Liver (tissue), 9 donors: ENCODE results near the gene ARNT2. TPM values are rescaled to one million over a fixed set of nuclear protein-coding genes. Genes with fewer than 3 reads are reported as not detected.
A peak's percentile ranks its signal among the peaks of the same experiment; 100 is the strongest.

Experiments used
- DNase-seq: peaks from one replicate; pipeline ENCODE4 v3.0.0-alpha.2; 2017; ENCODE audit warnings: low spot score
- H3K27ac ChIP-seq, 2 donors: one replicate each; pipeline ENCODE4 v1.7.0; 2013; ENCODE audit warnings: inconsistent platforms in 2 of 2, low read length in 2 of 2, control low read depth in 1 of 2, low read depth in 1 of 2, mild to moderate bottlenecking in 1 of 2
- H3K27me3 ChIP-seq, 4 donors: one replicate each; pipeline versions ENCODE4 v1.6.1 to v1.7.0; 2013; ENCODE audit warnings: low read length in 3 of 4, inconsistent platforms in 1 of 4, mild to moderate bottlenecking in 1 of 4, moderate library complexity in 1 of 4; ENCODE audit not compliant: control insufficient read depth in 4 of 4, insufficient read depth in 4 of 4
- H3K36me3 ChIP-seq, 4 donors: one replicate each; pipeline versions ENCODE4 v1.6.1 to v1.7.0; 2013; ENCODE audit warnings: low read length in 3 of 4, mild to moderate bottlenecking in 3 of 4, low read depth in 1 of 4, moderate library complexity in 1 of 4; ENCODE audit not compliant: control insufficient read depth in 4 of 4, insufficient read depth in 3 of 4
- H3K4me1 ChIP-seq, 4 donors: one replicate each; pipeline versions ENCODE4 v1.6.1 to v1.7.0; 2013; ENCODE audit warnings: low read length in 3 of 4, mild to moderate bottlenecking in 3 of 4, moderate library complexity in 1 of 4; ENCODE audit not compliant: control insufficient read depth in 4 of 4, insufficient read depth in 4 of 4
- H3K4me3 ChIP-seq, 3 donors: one replicate each; pipeline versions ENCODE4 v1.6.1 to v1.7.0; 2013; ENCODE audit warnings: low read length in 3 of 3, control low read depth in 1 of 3, low read depth in 1 of 3, mild to moderate bottlenecking in 1 of 3
- H3K9ac ChIP-seq, 2 donors: one replicate each; pipeline ENCODE4 v1.7.0; 2013; ENCODE audit warnings: low read length in 2 of 2, mild to moderate bottlenecking in 2 of 2, moderate library complexity in 2 of 2, control low read depth in 1 of 2, low read depth in 1 of 2
- H3K9me3 ChIP-seq, 4 donors: one replicate each; pipeline versions ENCODE4 v1.6.1 to v1.7.0; 2013; ENCODE audit warnings: low read length in 3 of 4; ENCODE audit not compliant: control insufficient read depth in 4 of 4
- CTCF ChIP-seq: fragments of 150-350 bp; IDR thresholded peaks from 2 replicates; pipeline ENCODE4 v1.5.1; 2017; ENCODE audit warnings: improper control_type of control experiment, low read depth, low read length; ENCODE audit not compliant: missing input control
- EGR1 ChIP-seq, 2 donors: IDR thresholded peaks; 2 replicates each; pipeline ENCODE4 v1.6.1; 2016 to 2018; ENCODE audit warnings: antibody characterized with exemption in 2 of 2, low read depth in 2 of 2
- GABPA ChIP-seq, 2 donors: IDR thresholded peaks in 1 of 2; conservative IDR thresholded peaks in 1 of 2; 2 replicates each; pipeline ENCODE4 v1.6.1; 2016; ENCODE audit warnings: antibody characterized with exemption in 2 of 2, mild to moderate bottlenecking in 1 of 2, moderate library complexity in 1 of 2
- HNF4A ChIP-seq, 2 donors: conservative IDR thresholded peaks; 2 replicates each; pipeline ENCODE4 v1.6.1; 2016; ENCODE audit warnings: antibody characterized with exemption in 2 of 2, mild to moderate bottlenecking in 2 of 2
- JUND ChIP-seq, 2 donors: IDR thresholded peaks; 2 replicates each; pipeline ENCODE4 v1.6.1; 2016; ENCODE audit warnings: antibody characterized with exemption in 2 of 2
- MAX ChIP-seq: IDR thresholded peaks from 2 replicates; pipeline ENCODE4 v1.6.1; 2016; ENCODE audit warnings: antibody characterized with exemption
- NR2F2 ChIP-seq: IDR thresholded peaks from 2 replicates; pipeline ENCODE4 v1.6.1; 2016; ENCODE audit warnings: antibody characterized with exemption
- RAD21 ChIP-seq, 2 donors: IDR thresholded peaks; 2 replicates each; pipeline ENCODE4 v1.6.1; 2016; ENCODE audit warnings: antibody characterized with exemption in 2 of 2, mild to moderate bottlenecking in 2 of 2
- REST ChIP-seq: IDR thresholded peaks from 2 replicates; pipeline ENCODE4 v1.6.1; 2016; ENCODE audit warnings: antibody characterized with exemption, mild to moderate bottlenecking
- RXRA ChIP-seq, 2 donors: IDR thresholded peaks; 2 replicates each; pipeline ENCODE4 v1.6.1; 2017 to 2018; ENCODE audit warnings: antibody characterized with exemption in 2 of 2, mild to moderate bottlenecking in 1 of 2
- TAF1 ChIP-seq: conservative IDR thresholded peaks from 2 replicates; pipeline ENCODE4 v1.6.1; 2016; ENCODE audit warnings: antibody characterized with exemption, mild to moderate bottlenecking
- WGBS: extraction: QIAGEN DNeasy Blood & Tissue Kit; methylation state at CpG from one replicate; pipeline ENCODE4 v1.1.7; 2013; 5-methylcytosine and 5-hydroxymethylcytosine counted together
- polyA plus RNA-seq, 2 donors: library from polyadenylated mRNA; stranded (reverse) in 1 of 2; unstranded in 1 of 2; fragments of 200-250 nt in 1 of 2; fragments of >200 nt in 1 of 2; fragmentation: Nextera tagmentation in 1 of 2; extraction: Ambion mirVana in 1 of 2; gene quantifications; one replicate each; pipeline versions ENCODE4 v1.2.1 to v1.2.3, GENCODE V29; 2013 to 2015
- total RNA-seq, 2 donors: library from RNA; depleted of rRNA; stranded (reverse); fragments of >200 nt; gene quantifications; one replicate each; pipeline ENCODE4 v1.2.3, GENCODE V29; 2014
- donor health status: healthy.
- donor health status: healthy.
- donor health status: healthy.
- donor health status: healthy.
- donor health status: healthy.

Gene ARNT2
- total and polyA plus RNA-seq, 4 donors, result 0.17 to 0.92 (median 0.54) TPM

GRCh38 chr15:80452166-80452565, 48.0 kb downstream of the ARNT2 start (continued):
- TF ChIP-seq NR2F2 (no peak), JUND (IDR thresholded peaks at IDR 0.05) (no peak), RXRA (IDR thresholded peaks at IDR 0.05) (no peak)

GRCh38 chr15:80455051-80455648, 51.0 kb downstream of the ARNT2 start:
- Histone ChIP-seq H3K27me3 (peaks cover 0 to 7% (median 0%) of the 10 kb centered on the region in 4 donors), H3K9ac (no peak overlapping the region), H3K4me3 (no peak overlapping the region), H3K9me3 (no peaks in the 10 kb centered on the region), H3K27ac (no peak overlapping the region), H3K4me1 (peaks cover 0 to 5% (median under 1%) of the 10 kb centered on the region in 4 donors), H3K36me3 (no peaks in the 10 kb centered on the region)
- TF ChIP-seq HNF4A (conservative IDR thresholded peaks at IDR 0.05) (no peak), NR2F2 (no peak), MAX (no peak), RXRA (IDR thresholded peaks at IDR 0.05) (no peak), JUND (IDR thresholded peaks at IDR 0.05) (no peak)
- DNase-seq, result no peak
- WGBS, result 66% methylated on average over 6 of the region's 6 CpGs

GRCh38 chr15:80455668-80456442, 51.7 kb downstream of the ARNT2 start:
- H3K27me3 ChIP-seq, result peaks cover 0 to 7% (median 0%) of the 10 kb centered on the region in 4 donors
- TF ChIP-seq JUND (IDR thresholded peaks at IDR 0.05) (no peak), CTCF (peak; percentile 94), RAD21 (IDR thresholded peaks at IDR 0.05) (peak; percentile 96)
- H3K27ac ChIP-seq, result no peak overlapping the region
- no peak overlapping the region for H3K9ac ChIP-seq
- no peak overlapping the region for H3K4me3 ChIP-seq
- DNase-seq, result peak; percentile 40
- H3K4me1 ChIP-seq, result peaks cover 0 to 5% (median under 1%) of the 10 kb centered on the region in 4 donors
- no peaks in the 10 kb centered on the region for H3K9me3 ChIP-seq
- WGBS, result 20% methylated on average over 17 of the region's 17 CpGs
- no peaks in the 10 kb centered on the region for H3K36me3 ChIP-seq

- H3K9me3 ChIP-seq, result no peaks in the 10 kb centered on the region
- H3K27me3 ChIP-seq, result peaks cover 0 to 7% (median 0%) of the 10 kb centered on the region in 4 donors
- no peak overlapping the region for H3K9ac ChIP-seq
- TF ChIP-seq EGR1 (IDR thresholded peaks at IDR 0.05; ENCODE audit: low read depth in 2 of 2), result no peak
- TF ChIP-seq GABPA (IDR thresholded peaks at IDR 0.05 in 1 of 2, conservative IDR thresholded peaks at IDR 0.05 in 1 of 2), result no peak
- TF ChIP-seq REST, result no peak
- no peak for TF ChIP-seq CTCF
- no peak for TF ChIP-seq TAF1
- DNase-seq, result no peak
- 54% methylated on average over 4 of the region's 4 CpGs for WGBS
- no peak overlapping the region for H3K27ac ChIP-seq
- peaks cover 0 to 3% (median under 1%) of the 10 kb centered on the region in 4 donors for H3K4me1 ChIP-seq
- H3K36me3 ChIP-seq, result no peaks in the 10 kb centered on the region
- H3K4me3 ChIP-seq, result no peak overlapping the region
Observed at GRCh38 chr15:80456517-80457492, 52.6 kb downstream of the ARNT2 start.
